Vagina (tissue), 2 donors: ENCODE measurements around the gene TAF4B. TPM values are rescaled to one million over a fixed set of nuclear protein-coding genes. Genes with fewer than 3 reads are reported as not detected.
"Not testable (repeated sequence)": the region's sequence is repeated elsewhere in the genome, so short reads cannot be mapped to it uniquely, and the experiment has no call there.

Source experiments
- DNase-seq, 2 donors: peaks; one replicate each; pipeline ENCODE4 v3.0.0-alpha.2; 2017; ENCODE audit errors: extremely low spot score in 2 of 2
- H3K27ac ChIP-seq: fragments of 200-600 bp; sonication (generic); one replicate; pipeline ENCODE4 v1.5.1; 2019
- H3K27me3 ChIP-seq: fragments of 200-600 bp; sonication (generic); one replicate; pipeline ENCODE4 v1.5.1; 2019
- H3K36me3 ChIP-seq, 2 donors: fragments of 200-600 bp; sonication (generic); one replicate each; pipeline ENCODE4 v1.5.1; 2017 to 2019
- H3K4me1 ChIP-seq: fragments of 200-600 bp; sonication (generic); one replicate; pipeline ENCODE4 v1.5.1; 2019
- H3K4me3 ChIP-seq, 2 donors: fragments of 200-600 bp; sonication (generic); 1 replicate in 1 of 2; 2 replicates in 1 of 2; pipeline ENCODE4 v1.5.1; 2016 to 2019
- H3K9me3 ChIP-seq: fragments of 200-600 bp; sonication (generic); one replicate; pipeline ENCODE4 v1.5.1; 2019
- POLR2A ChIP-seq, 2 donors: fragments of 450-650 bp; IDR thresholded peaks; one replicate each; pipeline ENCODE4 v1.6.1; 2017; ENCODE audit warnings: antibody characterized with exemption in 2 of 2, mild to moderate bottlenecking in 2 of 2, moderate library complexity in 2 of 2
- POLR2AphosphoS5 ChIP-seq, 2 donors: sonication (generic); formaldehyde crosslinking; IDR thresholded peaks; one replicate each; pipeline ENCODE4 v1.9.0; 2017; ENCODE audit warnings: antibody characterized with exemption in 2 of 2, mild to moderate bottlenecking in 2 of 2, low read depth in 1 of 2; ENCODE audit not compliant: insufficient read depth in 1 of 2
- intact Hi-C: fragments of 100-400 bp; cut with DNase I; formaldehyde crosslinking; loops from one replicate; pipeline ENCODE4 v1.15.1; 2023
- total RNA-seq: library from RNA; depleted of rRNA; stranded (reverse); fragments of >200 nt; gene quantifications from one replicate; pipeline ENCODE4 v1.2.3, GENCODE V29; 2016
- TF ChIP-seq, protein P1 (sequence below), 3 experiments: fragments of 450-650 bp in 2 of 3; fragments of 200-600 bp in 1 of 3; sonication (generic) in 1 of 3; IDR thresholded peaks; one replicate each; pipeline ENCODE4 v1.5.1; 2017 to 2019; ENCODE audit warnings: antibody characterized with exemption in 3 of 3, mild to moderate bottlenecking in 2 of 3, moderate library complexity in 2 of 3

The TAF4B gene
- total RNA-seq, 1 donor from 2014 or later, result 16.0 TPM

DNA sequence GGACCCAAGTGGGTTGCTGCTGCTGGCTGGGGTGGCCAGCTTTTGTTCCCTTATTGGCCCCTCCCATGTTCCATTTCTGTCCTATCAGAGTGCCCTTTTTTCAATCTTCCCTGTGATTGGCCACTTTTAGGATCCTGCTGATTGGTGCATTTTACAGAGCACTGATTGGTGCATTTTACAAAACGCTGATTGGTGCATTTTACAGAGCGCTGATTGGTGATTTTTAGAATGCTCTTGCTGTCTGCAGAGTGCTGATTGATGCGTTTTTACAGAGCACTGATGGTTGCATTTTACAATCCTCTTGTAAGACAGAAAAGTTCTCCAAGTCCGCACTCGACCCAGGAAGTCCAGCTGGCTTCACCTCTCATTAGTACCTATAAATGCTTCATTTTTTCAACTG lies 19.2 kb downstream of the TAF4B start:
- DNase-seq, H3K4me1 ChIP-seq, H3K9me3 ChIP-seq, H3K36me3 ChIP-seq, H3K27ac ChIP-seq, H3K4me3 ChIP-seq, H3K27me3 ChIP-seq, intact Hi-C loops: not testable (repeated sequence)

DNA sequence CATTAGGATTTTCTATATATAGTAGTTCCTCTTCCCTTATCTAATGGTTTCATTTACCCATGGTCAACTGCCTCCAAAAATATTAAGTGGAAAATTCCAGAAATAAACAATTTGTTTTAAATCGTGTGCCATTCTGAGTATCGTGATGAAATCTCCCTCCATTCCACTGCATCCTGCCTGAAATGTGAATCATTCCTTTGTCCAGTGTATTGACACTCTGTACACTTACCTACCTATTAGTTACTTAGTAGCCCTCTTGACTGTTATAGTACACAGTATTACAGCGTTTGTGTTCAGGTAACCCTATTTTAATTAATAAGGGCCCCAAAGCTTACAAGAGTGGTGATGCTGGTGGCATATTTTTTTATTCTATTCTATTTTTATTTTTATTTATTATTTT lies 26.2 kb downstream of the TAF4B start:
- no peak for DNase-seq
- Histone ChIP-seq H3K27ac (no peak overlapping the region), H3K4me3 (no peak overlapping the region), H3K36me3 (no peaks in the 10 kb centered on the region), H3K9me3 (no peaks in the 10 kb centered on the region), H3K27me3 (no peaks in the 10 kb centered on the region), H3K4me1 (no peaks in the 10 kb centered on the region)
- intact Hi-C loops, result no loop called here
- TF ChIP-seq, protein P1, sequence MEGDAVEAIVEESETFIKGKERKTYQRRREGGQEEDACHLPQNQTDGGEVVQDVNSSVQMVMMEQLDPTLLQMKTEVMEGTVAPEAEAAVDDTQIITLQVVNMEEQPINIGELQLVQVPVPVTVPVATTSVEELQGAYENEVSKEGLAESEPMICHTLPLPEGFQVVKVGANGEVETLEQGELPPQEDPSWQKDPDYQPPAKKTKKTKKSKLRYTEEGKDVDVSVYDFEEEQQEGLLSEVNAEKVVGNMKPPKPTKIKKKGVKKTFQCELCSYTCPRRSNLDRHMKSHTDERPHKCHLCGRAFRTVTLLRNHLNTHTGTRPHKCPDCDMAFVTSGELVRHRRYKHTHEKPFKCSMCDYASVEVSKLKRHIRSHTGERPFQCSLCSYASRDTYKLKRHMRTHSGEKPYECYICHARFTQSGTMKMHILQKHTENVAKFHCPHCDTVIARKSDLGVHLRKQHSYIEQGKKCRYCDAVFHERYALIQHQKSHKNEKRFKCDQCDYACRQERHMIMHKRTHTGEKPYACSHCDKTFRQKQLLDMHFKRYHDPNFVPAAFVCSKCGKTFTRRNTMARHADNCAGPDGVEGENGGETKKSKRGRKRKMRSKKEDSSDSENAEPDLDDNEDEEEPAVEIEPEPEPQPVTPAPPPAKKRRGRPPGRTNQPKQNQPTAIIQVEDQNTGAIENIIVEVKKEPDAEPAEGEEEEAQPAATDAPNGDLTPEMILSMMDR (IDR thresholded peaks at IDR 0.05), result no peak
- no peak for TF ChIP-seq POLR2A (IDR thresholded peaks at IDR 0.05)
- no peak for TF ChIP-seq POLR2AphosphoS5 (IDR thresholded peaks at IDR 0.05; ENCODE audit: insufficient read depth in 1 of 2, low read depth in 1 of 2)

DNA sequence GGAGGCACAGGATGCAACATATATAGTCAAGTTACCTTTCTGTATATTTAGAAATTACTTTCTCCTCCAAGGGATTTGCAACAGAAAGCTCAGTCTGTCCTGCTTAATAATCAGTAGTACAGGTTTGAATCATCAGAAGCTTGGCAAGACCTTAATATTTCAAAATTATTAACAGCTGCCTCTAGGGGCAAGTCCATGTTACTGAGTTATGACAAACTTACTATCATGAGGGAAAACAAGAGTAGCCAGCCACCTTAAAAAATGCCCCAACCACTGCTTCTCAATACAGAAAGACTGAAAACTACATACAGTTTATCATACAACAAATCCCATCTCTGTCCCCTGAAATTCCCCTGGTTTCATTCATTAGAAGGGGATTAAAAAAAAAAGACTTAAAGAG lies 28.6 kb downstream of the TAF4B start:
- H3K9me3 ChIP-seq, H3K27ac ChIP-seq, H3K27me3 ChIP-seq, DNase-seq, intact Hi-C loops, H3K36me3 ChIP-seq, H3K4me3 ChIP-seq, H3K4me1 ChIP-seq: not testable (repeated sequence)

DNA sequence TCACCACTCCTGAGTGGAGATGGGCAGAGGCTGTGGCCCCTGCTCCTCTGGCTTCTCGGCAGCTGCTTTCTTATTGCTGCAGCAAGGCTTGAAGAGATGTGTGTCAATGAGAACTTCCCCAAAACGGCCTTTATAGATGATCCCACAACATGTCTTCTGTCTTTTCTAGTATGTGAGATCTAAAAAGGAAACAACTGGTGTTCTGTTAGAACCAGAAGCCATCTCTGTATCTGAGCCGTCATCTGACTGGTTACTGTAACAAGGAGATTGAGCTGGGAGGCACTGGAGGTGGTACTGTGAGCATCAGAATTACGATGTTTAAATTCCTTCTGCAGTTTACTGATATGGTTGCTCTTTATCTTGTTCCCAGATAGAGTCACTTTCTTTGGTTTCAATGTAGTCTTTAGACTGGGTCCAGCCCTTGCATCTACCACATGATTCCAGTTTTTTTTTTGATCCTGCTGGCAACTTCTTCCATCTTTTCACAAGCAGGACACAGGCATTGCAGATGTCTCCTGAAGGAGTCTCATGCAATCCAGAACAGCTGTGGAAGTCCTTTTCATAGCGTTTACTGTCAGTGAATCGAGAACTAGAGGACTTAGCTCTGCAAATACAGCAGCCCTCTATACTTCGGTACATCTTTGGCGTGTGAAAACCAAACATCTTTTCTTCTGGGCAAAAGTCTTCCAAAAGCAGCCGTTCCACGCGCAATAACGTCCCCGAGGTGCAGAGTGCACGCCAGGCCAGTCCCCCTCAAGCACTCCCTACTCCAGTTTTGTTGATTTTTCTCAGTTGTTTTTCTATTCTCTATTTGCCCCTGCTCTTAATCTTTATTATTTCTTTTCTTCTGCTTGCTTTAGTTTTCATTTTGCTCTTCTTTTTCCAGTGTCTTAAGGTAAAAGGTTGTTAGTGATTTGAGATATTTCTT lies 29.7 kb downstream of the TAF4B start:
- Histone ChIP-seq H3K27ac (no peak overlapping the region), H3K9me3 (no peaks in the 10 kb centered on the region), H3K27me3 (no peaks in the 10 kb centered on the region), H3K4me1 (no peaks in the 10 kb centered on the region), H3K36me3 (no peaks in the 10 kb centered on the region), H3K4me3 (no peak overlapping the region)
- TF ChIP-seq POLR2AphosphoS5 (IDR thresholded peaks at IDR 0.05; ENCODE audit: insufficient read depth in 1 of 2, low read depth in 1 of 2) (no peak), POLR2A (IDR thresholded peaks at IDR 0.05) (no peak)
- TF ChIP-seq, protein P1 (IDR thresholded peaks at IDR 0.05), result no peak
- intact Hi-C loops, result no loop called here
- no peak for DNase-seq

DNA sequence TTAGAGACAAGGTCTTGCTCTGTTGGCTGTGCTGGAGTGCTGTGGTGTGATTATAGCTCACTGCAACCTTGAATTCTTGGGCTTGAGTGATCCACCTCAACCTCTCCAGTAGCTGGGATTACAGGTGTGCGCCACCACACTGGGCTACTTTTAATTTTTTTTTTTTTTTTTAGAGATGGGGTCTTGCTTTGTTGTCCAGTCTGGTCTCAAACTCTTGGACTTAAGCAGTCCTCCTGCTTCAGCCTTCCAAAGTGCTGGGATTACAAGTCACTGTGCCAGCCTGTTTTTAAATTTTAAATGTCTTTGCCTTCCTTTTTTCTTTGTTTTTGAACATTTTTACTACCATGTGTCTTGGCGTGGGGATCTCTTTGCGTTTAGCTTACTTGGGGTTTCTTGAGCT lies 32.5 kb downstream of the TAF4B start:
- Histone ChIP-seq H3K36me3 (no peaks in the 10 kb centered on the region), H3K4me1 (no peaks in the 10 kb centered on the region), H3K4me3 (no peak overlapping the region), H3K9me3 (no peaks in the 10 kb centered on the region), H3K27me3 (no peaks in the 10 kb centered on the region), H3K27ac (no peak overlapping the region)
- no peak for DNase-seq
- intact Hi-C loops, result no loop called here
- TF ChIP-seq POLR2AphosphoS5 (IDR thresholded peaks at IDR 0.05; ENCODE audit: insufficient read depth in 1 of 2, low read depth in 1 of 2) (no peak), POLR2A (IDR thresholded peaks at IDR 0.05) (no peak)
- TF ChIP-seq, protein P1 (IDR thresholded peaks at IDR 0.05), result no peak

DNA sequence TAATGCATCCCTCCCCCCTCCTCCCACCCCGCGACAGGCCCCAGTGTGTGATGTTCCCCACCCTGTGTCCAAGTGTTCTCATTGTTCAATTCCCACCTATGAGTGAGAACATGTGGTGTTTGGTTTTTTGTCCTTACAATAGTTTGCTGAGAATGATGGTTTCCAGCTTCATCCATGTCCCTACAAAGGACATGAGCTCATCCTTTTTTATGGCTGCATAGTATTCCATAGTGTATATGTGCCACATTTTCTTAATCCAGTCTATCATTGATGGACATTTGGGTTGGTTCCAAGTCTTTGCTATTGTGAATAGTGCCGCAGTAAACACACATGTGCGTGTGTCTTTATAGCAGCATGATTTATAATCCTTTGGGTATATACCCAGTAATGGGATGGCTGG lies 33.2 kb downstream of the TAF4B start:
- DNase-seq, intact Hi-C loops, H3K9me3 ChIP-seq, H3K36me3 ChIP-seq, H3K27ac ChIP-seq, H3K4me1 ChIP-seq, H3K27me3 ChIP-seq, H3K4me3 ChIP-seq: not testable (repeated sequence)
